HCT116 (cell line): ENCODE results near the gene FARP1. TPM values are rescaled to one million over a fixed set of nuclear protein-coding genes. Genes with fewer than 3 reads are reported as not detected.

Experiments used
- ATAC-seq: fragments of 200-7000 bp; cut with Tn5 transposase; 2 replicates; pipeline ENCODE4 v1.9.1; 2020; ENCODE audit warnings: mild to moderate bottlenecking, moderate library complexity
- BruUV-seq: library from RNA; stranded (reverse); fragments of 400-500 nt; replicated peaks from 2 replicates; lab custom pipeline; 2021; lab: Mats Ljungman, UMichigan
- CTCF ChIA-PET: fragments of 300-600 bp; sonication (Branson Sonifier 250); formaldehyde crosslinking; loops from one replicate; lab custom pipeline; 2021; ENCODE audit warnings: antibody characterized with exemption; lab: Charles Lee
- POLR2A ChIA-PET: fragments of 300-600, 350-600 bp; sonication (Branson Sonifier 250); formaldehyde crosslinking; loops from one replicate; lab custom pipeline; 2021; ENCODE audit warnings: antibody characterized with exemption; lab: Charles Lee
- RAD21 ChIA-PET, 2 experiments: fragments of 300-600 bp; sonication (Branson Sonifier 250); formaldehyde crosslinking; loops; one replicate each; lab custom pipeline; 2023; ENCODE audit warnings: low total read pairs in 2 of 2; ENCODE audit not compliant: uncharacterized antibody in 2 of 2, unreplicated experiment in 2 of 2, low non-redundant PET in 1 of 2; lab: Charles Lee
- DNase-seq: peaks from one replicate; pipeline ENCODE4 v3.0.0-alpha.2; 2010; ENCODE audit warnings: low read depth, low spot score
- H2AFZ ChIP-seq: fragments of 200-600 bp; shearing (Covaris generic), sonication (generic); 2 replicates; pipeline ENCODE4 v1.6.1; 2017; ENCODE audit warnings: low read depth, mixed run types, mixed read lengths, antibody characterized with exemption, low read length; ENCODE audit not compliant: poor library complexity, severe bottlenecking
- H3K27ac ChIP-seq: 2 replicates; pipeline ENCODE4 v1.5.1; 2012; ENCODE audit warnings: low read depth, low read length
- H3K27me3 ChIP-seq: fragments of 200-600 bp; sonication (generic); 2 replicates; pipeline ENCODE4 v1.6.1; 2016; ENCODE audit warnings: mixed run types, low read length, mixed read lengths; ENCODE audit not compliant: insufficient read depth
- H3K36me3 ChIP-seq, 2 experiments: fragments of 200-500 bp in 1 of 2; fragments of 200-600 bp in 1 of 2; sonication (Bioruptor generic) in 1 of 2; sonication (generic) in 1 of 2; 2 replicates each; pipeline versions ENCODE4 v1.5.1 to v1.6.1; 2014 to 2016; ENCODE audit warnings: low read length in 2 of 2, inconsistent platforms in 1 of 2, mixed read lengths in 1 of 2, mixed run types in 1 of 2; ENCODE audit not compliant: insufficient read depth in 2 of 2, control insufficient read depth in 1 of 2
- H3K4me1 ChIP-seq, 2 experiments: fragments of 200-600 bp in 1 of 2; sonication (generic) in 1 of 2; 2 replicates each; pipeline versions ENCODE4 v1.5.1 to v1.6.1; 2012 to 2017; ENCODE audit warnings: low read length in 2 of 2, inconsistent platforms in 1 of 2, mild to moderate bottlenecking in 1 of 2, mixed read lengths in 1 of 2, mixed run types in 1 of 2, moderate library complexity in 1 of 2; ENCODE audit not compliant: insufficient read depth in 2 of 2, control insufficient read depth in 1 of 2
- H3K4me2 ChIP-seq: fragments of 200-600 bp; sonication (generic); 2 replicates; pipeline ENCODE4 v1.6.1; 2017; ENCODE audit warnings: mixed run types, low read length, mixed read lengths
- H3K4me3 ChIP-seq, 2 experiments: fragments of 200-600 bp in 1 of 2; sonication (generic) in 1 of 2; replicated peaks in 1 of 2; 2 replicates each; pipeline ENCODE4 v1.5.1; 2011 to 2016; ENCODE audit warnings: low read length in 2 of 2, control low read depth in 1 of 2, low read depth in 1 of 2, mild to moderate bottlenecking in 1 of 2, mixed read lengths in 1 of 2, mixed run types in 1 of 2
- H3K79me2 ChIP-seq: fragments of 200-600 bp; sonication (generic); 2 replicates; pipeline ENCODE4 v1.6.1; 2017; ENCODE audit warnings: mild to moderate bottlenecking, mixed run types, low read length, moderate library complexity, mixed read lengths; ENCODE audit not compliant: insufficient read depth
- H3K9ac ChIP-seq: fragments of 200-600 bp; sonication (generic); 2 replicates; pipeline ENCODE4 v1.6.1; 2016; ENCODE audit warnings: low read length, mixed read lengths
- H3K9me2 ChIP-seq: fragments of 200-600 bp; sonication (generic), shearing (Covaris generic); 2 replicates; pipeline ENCODE4 v1.6.1; 2017; ENCODE audit warnings: mixed run types, mild to moderate bottlenecking, moderate library complexity; ENCODE audit not compliant: insufficient read depth
- H3K9me3 ChIP-seq, 2 experiments: fragments of 200-500 bp in 1 of 2; fragments of 200-600 bp in 1 of 2; sonication (Bioruptor generic) in 1 of 2; sonication (generic) in 1 of 2; 2 replicates each; pipeline ENCODE4 v1.6.1; 2014 to 2017; ENCODE audit warnings: low read length in 2 of 2, mixed read lengths in 2 of 2, inconsistent platforms in 1 of 2, low read depth in 1 of 2, mild to moderate bottlenecking in 1 of 2, mixed run types in 1 of 2, moderate library complexity in 1 of 2; ENCODE audit not compliant: control insufficient read depth in 1 of 2, insufficient read depth in 1 of 2
- H4K20me1 ChIP-seq: fragments of 200-600 bp; sonication (generic), shearing (Covaris generic); 2 replicates; pipeline ENCODE4 v1.6.1; 2017; ENCODE audit warnings: mixed run types, mild to moderate bottlenecking, moderate library complexity; ENCODE audit not compliant: insufficient read depth
- CBX3 ChIP-seq: IDR thresholded peaks from 2 replicates; pipeline ENCODE4 v1.6.1; 2012; ENCODE audit warnings: low read depth
- EGR1 ChIP-seq: IDR thresholded peaks from 2 replicates; pipeline ENCODE4 v1.6.1; 2012; ENCODE audit warnings: low read depth
- EZH2 ChIP-seq: fragments of 200-600 bp; sonication (generic); IDR thresholded peaks from 2 replicates; pipeline ENCODE4 v1.6.1; 2017; ENCODE audit warnings: antibody characterized with exemption, mixed run types
- EZH2phosphoT487 ChIP-seq: fragments of 200-600 bp; IDR thresholded peaks from 2 replicates; pipeline ENCODE4 v1.6.1; 2018; ENCODE audit warnings: antibody characterized with exemption, borderline replicate concordance
- FOSL1 ChIP-seq: IDR thresholded peaks from 2 replicates; pipeline ENCODE4 v1.6.1; 2012; ENCODE audit warnings: low read depth
- JUND ChIP-seq: IDR thresholded peaks from 2 replicates; pipeline ENCODE4 v1.6.1; 2012
- MAX ChIP-seq: IDR thresholded peaks from 2 replicates; pipeline ENCODE4 v1.6.1; 2012
- POLR2A ChIP-seq: IDR thresholded peaks from 2 replicates; pipeline ENCODE4 v1.7.0; 2011; ENCODE audit warnings: borderline replicate concordance; ENCODE audit not compliant: insufficient read depth, insufficient read length; ENCODE audit errors: extremely low read depth
- POLR2AphosphoS5 ChIP-seq: IDR thresholded peaks from 2 replicates; pipeline ENCODE4 v1.6.1; 2011; ENCODE audit warnings: mild to moderate bottlenecking, low read depth, low read length, moderate library complexity
- SIN3A ChIP-seq: IDR thresholded peaks from 2 replicates; pipeline ENCODE4 v1.6.1; 2012; ENCODE audit warnings: low read depth
- SP1 ChIP-seq: IDR thresholded peaks from 2 replicates; pipeline ENCODE4 v1.6.1; 2012; ENCODE audit warnings: low read depth
- SRF ChIP-seq: IDR thresholded peaks from 2 replicates; pipeline ENCODE4 v1.6.1; 2012; ENCODE audit warnings: low read depth
- ZFX ChIP-seq: fragments of 450-650 bp; IDR thresholded peaks from 2 replicates; pipeline ENCODE4 v1.6.1; 2017
- intact Hi-C: fragments of 100-400 bp; cut with micrococcal nuclease; formaldehyde crosslinking; loops from 2 replicates; pipeline ENCODE4 v1.10.0; 2022
- total RNA-seq: library from RNA; stranded (reverse); gene quantifications from one replicate; pipeline ENCODE4 v1.2.1, GENCODE V29; 2021; ENCODE audit not compliant: unreplicated experiment
- TF ChIP-seq, protein P1 (sequence below): IDR thresholded peaks from 2 replicates; pipeline ENCODE4 v1.6.1; 2011; ENCODE audit warnings: mild to moderate bottlenecking, low read length, moderate library complexity; ENCODE audit not compliant: insufficient replicate concordance; ENCODE audit errors: extremely low read depth
- TF ChIP-seq, protein P2 (sequence below), 3 experiments: fragments of 200-600 bp in 1 of 3; sonication (generic) in 1 of 3; IDR thresholded peaks in 2 of 3; conservative IDR thresholded peaks in 1 of 3; 2 replicates each; pipeline ENCODE4 v1.5.1; 2012 to 2017; ENCODE audit warnings: low read depth in 2 of 3, low read length in 2 of 3, antibody characterized with exemption in 1 of 3, borderline replicate concordance in 1 of 3, control low read depth in 1 of 3, mild to moderate bottlenecking in 1 of 3, mixed read lengths in 1 of 3, mixed run types in 1 of 3, moderate library complexity in 1 of 3; ENCODE audit not compliant: insufficient read depth in 1 of 3

Gene FARP1
- total RNA-seq, 1 experiment from 2014 or later = 30.5 TPM

DNA sequence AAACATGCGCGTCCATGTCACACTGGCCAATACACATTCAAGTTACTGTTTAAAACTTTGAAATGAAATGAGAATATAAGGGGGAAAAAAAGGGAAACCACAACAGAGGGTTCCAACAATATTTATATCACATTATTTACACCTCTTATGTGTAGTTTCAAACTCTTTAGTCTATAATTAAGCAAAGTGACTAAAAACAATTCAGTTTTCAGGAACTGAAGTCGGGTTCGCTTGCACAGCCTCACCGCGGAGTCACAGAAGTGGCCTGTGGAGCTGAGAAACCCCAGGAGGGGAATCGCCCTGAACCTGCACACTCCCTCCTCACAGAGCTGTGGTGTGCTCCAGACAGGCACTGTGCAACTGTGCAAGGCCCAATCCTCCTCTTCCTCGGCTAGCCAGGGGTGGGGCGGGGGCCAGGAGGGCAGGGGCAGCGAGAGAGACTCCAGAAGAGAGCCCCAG lies 358.1 kb downstream of the FARP1 start:
- TF ChIP-seq POLR2AphosphoS5 = no peak
- no peak for TF ChIP-seq EZH2phosphoT487
- no peak for TF ChIP-seq CBX3
- TF ChIP-seq, protein P1, sequence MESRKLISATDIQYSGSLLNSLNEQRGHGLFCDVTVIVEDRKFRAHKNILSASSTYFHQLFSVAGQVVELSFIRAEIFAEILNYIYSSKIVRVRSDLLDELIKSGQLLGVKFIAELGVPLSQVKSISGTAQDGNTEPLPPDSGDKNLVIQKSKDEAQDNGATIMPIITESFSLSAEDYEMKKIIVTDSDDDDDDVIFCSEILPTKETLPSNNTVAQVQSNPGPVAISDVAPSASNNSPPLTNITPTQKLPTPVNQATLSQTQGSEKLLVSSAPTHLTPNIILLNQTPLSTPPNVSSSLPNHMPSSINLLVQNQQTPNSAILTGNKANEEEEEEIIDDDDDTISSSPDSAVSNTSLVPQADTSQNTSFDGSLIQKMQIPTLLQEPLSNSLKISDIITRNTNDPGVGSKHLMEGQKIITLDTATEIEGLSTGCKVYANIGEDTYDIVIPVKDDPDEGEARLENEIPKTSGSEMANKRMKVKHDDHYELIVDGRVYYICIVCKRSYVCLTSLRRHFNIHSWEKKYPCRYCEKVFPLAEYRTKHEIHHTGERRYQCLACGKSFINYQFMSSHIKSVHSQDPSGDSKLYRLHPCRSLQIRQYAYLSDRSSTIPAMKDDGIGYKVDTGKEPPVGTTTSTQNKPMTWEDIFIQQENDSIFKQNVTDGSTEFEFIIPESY = no peak
- TF ChIP-seq MAX = no peak
- TF ChIP-seq FOSL1 = no peak
- no peak for TF ChIP-seq SIN3A
- TF ChIP-seq SP1 = no peak
- no peak for TF ChIP-seq JUND
- no peak for TF ChIP-seq EZH2
- TF ChIP-seq SRF = no peak
- no peak for TF ChIP-seq ZFX
- TF ChIP-seq, protein P2, sequence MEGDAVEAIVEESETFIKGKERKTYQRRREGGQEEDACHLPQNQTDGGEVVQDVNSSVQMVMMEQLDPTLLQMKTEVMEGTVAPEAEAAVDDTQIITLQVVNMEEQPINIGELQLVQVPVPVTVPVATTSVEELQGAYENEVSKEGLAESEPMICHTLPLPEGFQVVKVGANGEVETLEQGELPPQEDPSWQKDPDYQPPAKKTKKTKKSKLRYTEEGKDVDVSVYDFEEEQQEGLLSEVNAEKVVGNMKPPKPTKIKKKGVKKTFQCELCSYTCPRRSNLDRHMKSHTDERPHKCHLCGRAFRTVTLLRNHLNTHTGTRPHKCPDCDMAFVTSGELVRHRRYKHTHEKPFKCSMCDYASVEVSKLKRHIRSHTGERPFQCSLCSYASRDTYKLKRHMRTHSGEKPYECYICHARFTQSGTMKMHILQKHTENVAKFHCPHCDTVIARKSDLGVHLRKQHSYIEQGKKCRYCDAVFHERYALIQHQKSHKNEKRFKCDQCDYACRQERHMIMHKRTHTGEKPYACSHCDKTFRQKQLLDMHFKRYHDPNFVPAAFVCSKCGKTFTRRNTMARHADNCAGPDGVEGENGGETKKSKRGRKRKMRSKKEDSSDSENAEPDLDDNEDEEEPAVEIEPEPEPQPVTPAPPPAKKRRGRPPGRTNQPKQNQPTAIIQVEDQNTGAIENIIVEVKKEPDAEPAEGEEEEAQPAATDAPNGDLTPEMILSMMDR (IDR thresholded peaks at IDR 0.05 in 2 of 3, conservative IDR thresholded peaks at IDR 0.05 in 1 of 3; ENCODE audit: borderline replicate concordance in 1 of 3, insufficient read depth in 1 of 3, low read depth in 2 of 3, low read length in 2 of 3) = no peak
- TF ChIP-seq EGR1 = no peak
- TF ChIP-seq POLR2A = no peak
- ATAC-seq (no peak), DNase-seq (no peak)
- Histone ChIP-seq H3K27me3 (no peaks in the 10 kb centered on the region), H2AFZ (no peak overlapping the region), H3K4me3 (no peak overlapping the region), H3K36me3 (no peaks in the 10 kb centered on the region), H3K79me2 (peaks cover 99% of the 10 kb centered on the region), H3K27ac (no peak overlapping the region), H3K4me1 (peaks cover 2 to 17% of the 10 kb centered on the region in 2 experiments; a peak in 1 of 4 replicates), H4K20me1 (no peaks in the 10 kb centered on the region; the same call in 1 of the 2 replicates), H3K9me2 (no peaks in the 10 kb centered on the region), H3K9me3 (no peaks in the 10 kb centered on the region), H3K9ac (no peak overlapping the region), H3K4me2 (no peak overlapping the region)
- POLR2A ChIA-PET = interaction anchor here (2.3 kb wide), 1 partner anchor 16 kb away, joined by 7 read pairs; no protein-coding TSS in a partner anchor
- CTCF ChIA-PET = no interaction called here
- intact Hi-C loops = no loop called here
- RAD21 ChIA-PET = no interaction called here
- BruUV-seq = no TSS peak
